ENCODE measurements around the gene MBTPS2. TPM values are rescaled to one million over a fixed set of nuclear protein-coding genes. Genes with fewer than 3 reads are reported as not detected.

MBTPS2 gene
- total RNA-seq, 2 donors from 2014 or later: 10.6 to 16.5 TPM

- H3K27ac Mint-ChIP-seq: no peak overlapping the region
- ATAC-seq (no peak), DNase-seq (ENCODE audit: low spot score) (no peak)
- no peak overlapping the region for H3K4me3 Mint-ChIP-seq
- no peaks in the 10 kb centered on the region for H3K36me3 Mint-ChIP-seq
- no peaks in the 10 kb centered on the region for H3K9me3 Mint-ChIP-seq
- H3K4me1 Mint-ChIP-seq (ENCODE audit: low read depth in 2 of 2): peaks cover 0 to 3% of the 10 kb centered on the region in 2 donors
- H3K27me3 Mint-ChIP-seq: no peaks in the 10 kb centered on the region
Measured at GRCh38 chrX:21875013-21875412, 35.6 kb downstream of the MBTPS2 start.

DNA sequence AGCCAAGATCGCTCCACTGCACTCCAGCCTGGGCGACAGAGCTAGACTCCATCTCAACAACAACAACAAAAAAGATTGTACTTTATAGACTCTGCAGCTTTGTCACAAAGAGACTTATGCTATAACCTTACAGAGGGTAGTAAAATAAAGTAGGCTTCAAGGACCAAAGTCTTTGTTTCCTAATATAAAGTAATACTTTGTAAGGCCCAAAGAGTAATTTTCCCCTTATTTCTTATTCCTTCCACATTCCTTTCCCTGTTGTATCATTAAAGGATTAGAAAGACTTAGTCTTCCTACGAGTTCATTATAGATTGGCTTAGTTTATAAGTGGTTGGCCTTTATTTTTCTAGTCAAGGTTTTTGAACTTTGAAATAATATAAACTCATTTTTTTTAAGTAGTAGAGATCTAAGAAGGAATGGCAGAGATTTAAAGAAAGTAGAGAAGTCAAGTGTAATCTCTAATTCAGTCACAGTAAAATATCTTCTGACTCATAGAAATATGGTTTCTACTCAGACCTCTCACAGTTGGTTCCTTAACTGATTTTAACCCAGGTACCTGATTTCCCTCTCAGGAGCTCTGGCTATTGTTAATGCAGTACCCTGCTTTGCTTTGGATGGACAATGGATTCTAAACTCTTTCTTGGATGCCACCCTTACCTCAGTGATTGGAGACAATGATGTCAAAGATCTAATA is 42.6 kb downstream of the MBTPS2 start:
- H3K9me3 Mint-ChIP-seq: no peaks in the 10 kb centered on the region

GRCh38 chrX:21883258-21883657 is 43.8 kb downstream of the MBTPS2 start:
- Mint-ChIP-seq H3K4me3 (no peak overlapping the region), H3K27ac (no peak overlapping the region), H3K4me1 (ENCODE audit: low read depth in 2 of 2) (peaks cover 0 to 3% of the 10 kb centered on the region in 2 donors), H3K36me3 (no peaks in the 10 kb centered on the region), H3K9me3 (no peaks in the 10 kb centered on the region), H3K27me3 (no peaks in the 10 kb centered on the region)
- ATAC-seq: no peak
- DNase-seq (ENCODE audit: low spot score): no peak

More for the DNA sequence above, 42.6 kb downstream of the MBTPS2 start:
- no peak overlapping the region for H3K4me3 Mint-ChIP-seq
- no peak for DNase-seq (ENCODE audit: low spot score)
- H3K36me3 Mint-ChIP-seq: no peaks in the 10 kb centered on the region
- no peaks in the 10 kb centered on the region for H3K27me3 Mint-ChIP-seq
- peaks cover 0 to 3% of the 10 kb centered on the region in 2 donors for H3K4me1 Mint-ChIP-seq (ENCODE audit: low read depth in 2 of 2)
- ATAC-seq: no peak
- no peak overlapping the region for H3K27ac Mint-ChIP-seq

GRCh38 chrX:21885568-21885967 is 46.2 kb downstream of the MBTPS2 start:
- ATAC-seq: no peak
- Mint-ChIP-seq H3K27ac (no peak overlapping the region), H3K4me1 (ENCODE audit: low read depth in 2 of 2) (no peaks in the 10 kb centered on the region), H3K27me3 (no peaks in the 10 kb centered on the region), H3K9me3 (no peaks in the 10 kb centered on the region), H3K36me3 (no peaks in the 10 kb centered on the region), H3K4me3 (no peak overlapping the region)
- DNase-seq (ENCODE audit: low spot score): no peak

- H3K4me3 Mint-ChIP-seq: no peak overlapping the region
- DNase-seq (ENCODE audit: low spot score): no peak
- no peak overlapping the region for H3K27ac Mint-ChIP-seq
- ATAC-seq: no peak
- no peaks in the 10 kb centered on the region for H3K9me3 Mint-ChIP-seq
- H3K4me1 Mint-ChIP-seq (ENCODE audit: low read depth in 2 of 2): no peaks in the 10 kb centered on the region
- H3K36me3 Mint-ChIP-seq: no peaks in the 10 kb centered on the region
- no peaks in the 10 kb centered on the region for H3K27me3 Mint-ChIP-seq
Measured at GRCh38 chrX:21905313-21905712, 65.9 kb downstream of the MBTPS2 start.

- H3K36me3 Mint-ChIP-seq: no peaks in the 10 kb centered on the region
- ATAC-seq (no peak), DNase-seq (ENCODE audit: low spot score) (no peak)
- no peaks in the 10 kb centered on the region for H3K4me1 Mint-ChIP-seq (ENCODE audit: low read depth in 2 of 2)
- no peak overlapping the region for H3K4me3 Mint-ChIP-seq
- no peaks in the 10 kb centered on the region for H3K9me3 Mint-ChIP-seq
- H3K27me3 Mint-ChIP-seq: no peaks in the 10 kb centered on the region
- H3K27ac Mint-ChIP-seq: no peak overlapping the region
Measured at GRCh38 chrX:21905953-21906352, 66.5 kb downstream of the MBTPS2 start.

DNA sequence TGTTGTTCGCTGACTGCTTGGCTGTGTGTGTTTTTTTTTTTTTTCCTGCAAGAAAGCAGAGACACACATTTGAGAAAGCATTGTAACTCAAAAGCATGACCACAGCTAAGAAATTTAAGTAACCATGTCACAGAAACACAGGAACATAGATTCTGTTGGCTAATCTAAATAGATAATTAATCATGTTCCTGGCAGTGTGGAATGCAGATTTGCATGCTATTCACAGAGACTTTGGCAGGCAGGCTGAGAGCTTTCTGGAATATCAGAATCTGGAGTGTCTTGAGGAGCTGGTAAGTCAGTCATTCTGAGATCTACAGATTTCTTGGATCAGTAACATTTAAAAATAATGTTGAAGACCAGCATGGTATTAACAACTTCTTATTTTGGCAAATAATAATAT is 67.8 kb downstream of the MBTPS2 start:
- H3K27me3 Mint-ChIP-seq: no peaks in the 10 kb centered on the region
- H3K4me3 Mint-ChIP-seq: no peak overlapping the region
- no peak overlapping the region for H3K27ac Mint-ChIP-seq
- H3K36me3 Mint-ChIP-seq: no peaks in the 10 kb centered on the region
- no peaks in the 10 kb centered on the region for H3K9me3 Mint-ChIP-seq
- ATAC-seq (no peak), DNase-seq (ENCODE audit: low spot score) (no peak)
- H3K4me1 Mint-ChIP-seq (ENCODE audit: low read depth in 2 of 2): no peaks in the 10 kb centered on the region

DNA sequence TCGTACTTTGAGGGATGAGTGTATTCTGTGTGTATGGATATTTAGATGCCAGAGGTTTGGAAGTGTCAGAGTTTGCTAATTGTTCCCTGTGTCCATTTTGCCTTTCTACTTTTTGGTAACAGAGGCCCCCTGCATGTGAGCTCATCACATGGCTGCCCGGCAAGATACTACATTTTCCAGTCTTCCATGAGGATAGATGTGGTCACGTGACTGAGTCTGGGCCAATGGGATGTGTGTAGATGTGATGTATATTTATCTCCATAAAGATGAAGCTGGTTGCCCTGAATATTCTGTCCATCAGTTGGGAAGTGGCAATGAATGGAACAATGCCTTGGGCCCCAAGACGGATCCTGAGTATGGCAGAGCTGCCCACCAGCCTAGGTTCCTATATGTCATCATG is 72.1 kb downstream of the MBTPS2 start:
- Mint-ChIP-seq H3K27ac (no peak overlapping the region), H3K27me3 (no peaks in the 10 kb centered on the region), H3K36me3 (no peaks in the 10 kb centered on the region), H3K4me3 (no peak overlapping the region), H3K9me3 (no peaks in the 10 kb centered on the region), H3K4me1 (ENCODE audit: low read depth in 2 of 2) (no peaks in the 10 kb centered on the region)
- DNase-seq (ENCODE audit: low spot score) (no peak), ATAC-seq (no peak)

DNA sequence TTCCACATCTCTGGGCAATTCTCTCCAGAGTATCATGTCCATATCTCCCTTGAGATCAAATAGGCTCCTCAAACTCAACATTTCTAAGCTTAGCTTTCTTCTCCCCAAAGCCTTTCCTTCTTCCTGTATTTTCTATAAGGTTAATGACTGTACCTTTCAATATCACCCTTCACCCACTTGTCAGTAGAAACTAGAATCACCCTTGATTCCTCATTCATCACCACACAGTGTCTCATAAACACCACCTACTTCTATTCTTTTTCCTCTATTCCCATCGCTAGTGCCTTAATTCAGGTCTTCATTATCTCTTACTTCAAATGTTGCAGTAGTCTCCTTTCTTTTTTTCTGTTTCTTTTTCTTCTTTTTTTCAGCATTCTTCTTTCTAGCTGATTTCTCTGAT is 72.8 kb downstream of the MBTPS2 start:
- no peak for ATAC-seq

DNA sequence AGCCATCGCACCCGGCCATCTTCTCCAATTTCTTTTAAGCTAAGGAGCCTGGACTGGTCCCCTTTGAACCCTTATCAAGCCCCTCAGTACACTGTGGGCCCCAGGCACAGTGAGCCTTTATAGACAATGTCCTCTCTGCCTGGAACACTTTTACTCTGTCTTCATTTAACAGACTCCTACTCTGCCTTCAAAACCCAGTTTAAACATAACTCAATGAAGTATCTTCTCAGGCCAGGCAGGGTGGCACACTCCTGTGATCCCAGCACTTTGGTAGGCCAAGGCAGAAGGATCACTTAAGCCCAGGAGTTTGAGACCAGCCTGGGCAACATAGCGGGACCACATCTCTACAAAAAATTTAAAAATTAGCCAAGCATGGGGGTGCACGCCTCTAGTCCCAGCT is 73.6 kb downstream of the MBTPS2 start:
- H3K4me1 Mint-ChIP-seq (ENCODE audit: low read depth in 2 of 2): no peaks in the 10 kb centered on the region
- no peaks in the 10 kb centered on the region for H3K36me3 Mint-ChIP-seq
- H3K9me3 Mint-ChIP-seq: peaks cover 4% of the 10 kb centered on the region
- H3K27ac Mint-ChIP-seq: no peak overlapping the region
- no peak overlapping the region for H3K4me3 Mint-ChIP-seq
- DNase-seq (ENCODE audit: low spot score) (no peak), ATAC-seq (no peak)
- no peaks in the 10 kb centered on the region for H3K27me3 Mint-ChIP-seq

More for the DNA sequence above, 72.8 kb downstream of the MBTPS2 start:
- no peak overlapping the region for H3K27ac Mint-ChIP-seq
- no peaks in the 10 kb centered on the region for H3K4me1 Mint-ChIP-seq (ENCODE audit: low read depth in 2 of 2)
- no peaks in the 10 kb centered on the region for H3K9me3 Mint-ChIP-seq
- H3K36me3 Mint-ChIP-seq: no peaks in the 10 kb centered on the region
- no peak overlapping the region for H3K4me3 Mint-ChIP-seq
- no peaks in the 10 kb centered on the region for H3K27me3 Mint-ChIP-seq
- no peak for DNase-seq (ENCODE audit: low spot score)

DNA sequence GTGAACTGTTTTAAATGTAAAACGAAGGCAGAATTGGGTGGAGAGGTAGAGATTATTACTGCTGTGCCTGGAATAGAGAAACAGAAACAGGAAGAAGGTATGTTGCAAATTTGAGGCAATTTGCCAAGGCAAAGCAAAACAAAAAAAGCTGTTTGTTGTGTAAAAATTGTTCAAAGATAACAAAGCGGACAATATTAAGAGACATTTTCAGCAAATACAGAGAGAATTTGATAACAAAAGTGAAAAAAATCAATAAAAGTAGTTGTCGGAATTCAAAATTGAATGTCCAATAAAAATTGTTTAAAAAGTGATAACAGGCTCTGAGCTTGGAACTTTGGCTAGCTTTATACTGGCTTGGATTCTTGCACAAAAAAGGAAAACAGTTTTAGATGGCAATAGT is 86.7 kb downstream of the MBTPS2 start:
- H3K27ac Mint-ChIP-seq: peak overlapping the region in 1 of 2 donors; percentile 89
- no peak overlapping the region for H3K4me3 Mint-ChIP-seq

GRCh38 chrX:21926527-21927278 is 87.3 kb downstream of the MBTPS2 start:
- no peaks in the 10 kb centered on the region for H3K9me3 Mint-ChIP-seq
- peaks cover 18 to 31% of the 10 kb centered on the region in 2 donors for H3K4me1 Mint-ChIP-seq (ENCODE audit: low read depth in 2 of 2)
- peak overlapping the region; percentile 83 to 89 for H3K27ac Mint-ChIP-seq
- ATAC-seq: peak; percentile 77 to 81
- peaks cover 14% of the 10 kb centered on the region for H3K36me3 Mint-ChIP-seq
- H3K4me3 Mint-ChIP-seq: peak overlapping the region; percentile 61
- no peak for DNase-seq (ENCODE audit: low spot score)
- H3K27me3 Mint-ChIP-seq: no peaks in the 10 kb centered on the region

More for the DNA sequence above, 86.7 kb downstream of the MBTPS2 start:
- peaks cover 18 to 27% of the 10 kb centered on the region in 2 donors for H3K4me1 Mint-ChIP-seq (ENCODE audit: low read depth in 2 of 2)
- no peak for DNase-seq (ENCODE audit: low spot score)
- no peaks in the 10 kb centered on the region for H3K27me3 Mint-ChIP-seq
- peaks cover 14% of the 10 kb centered on the region for H3K36me3 Mint-ChIP-seq
- H3K9me3 Mint-ChIP-seq: no peaks in the 10 kb centered on the region
- no peak for ATAC-seq

GRCh38 chrX:21929209-21929608 is 89.8 kb downstream of the MBTPS2 start:
- no peak for DNase-seq (ENCODE audit: low spot score)
- Mint-ChIP-seq H3K27me3 (no peaks in the 10 kb centered on the region), H3K4me3 (peak overlapping the region; percentile 76), H3K36me3 (peaks cover 14% of the 10 kb centered on the region), H3K9me3 (no peaks in the 10 kb centered on the region), H3K4me1 (ENCODE audit: low read depth in 2 of 2) (peaks cover 29 to 42% of the 10 kb centered on the region in 2 donors), H3K27ac (peak overlapping the region; percentile 81 to 83)
- no peak for ATAC-seq

GRCh38 chrX:21930986-21931385 is 91.6 kb downstream of the MBTPS2 start:
- ATAC-seq (no peak), DNase-seq (ENCODE audit: low spot score) (no peak)
- peaks cover 31 to 42% of the 10 kb centered on the region in 2 donors for H3K4me1 Mint-ChIP-seq (ENCODE audit: low read depth in 2 of 2)
- peak overlapping the region; percentile 32 for H3K4me3 Mint-ChIP-seq
- H3K9me3 Mint-ChIP-seq: no peaks in the 10 kb centered on the region
- H3K36me3 Mint-ChIP-seq: peaks cover 14% of the 10 kb centered on the region
- H3K27ac Mint-ChIP-seq: peak overlapping the region; percentile 9 to 53
- H3K27me3 Mint-ChIP-seq: no peaks in the 10 kb centered on the region
